ENCODE results near the gene GRIK1.

Gene GRIK1

GRCh38 chr21:29643289-29643688, 296.5 kb downstream of the GRIK1 start:
- no peak for DNase-seq (ENCODE audit: low read depth in 2 of 2)

GRCh38 chr21:29642551-29643245, 297.1 kb downstream of the GRIK1 start:
- DNase-seq (ENCODE audit: low read depth in 2 of 2) = no peak

GRCh38 chr21:29641635-29642550, 297.9 kb downstream of the GRIK1 start:
- DNase-seq (ENCODE audit: low read depth in 2 of 2) = no peak

- DNase-seq (ENCODE audit: low read depth in 2 of 2) = no peak
Measured at GRCh38 chr21:29641001-29641634, 298.7 kb downstream of the GRIK1 start.

GRCh38 chr21:29640080-29640508, 299.7 kb downstream of the GRIK1 start:
- no peak for DNase-seq (ENCODE audit: low read depth in 2 of 2)

GRCh38 chr21:29639366-29640079, 300.3 kb downstream of the GRIK1 start:
- no peak for DNase-seq (ENCODE audit: low read depth in 2 of 2)

GRCh38 chr21:29638761-29639327, 301.0 kb downstream of the GRIK1 start:
- DNase-seq (ENCODE audit: low read depth in 2 of 2) = no peak

GRCh38 chr21:29638138-29638537, 301.7 kb downstream of the GRIK1 start:
- no peak for DNase-seq (ENCODE audit: low read depth in 2 of 2)

- DNase-seq (ENCODE audit: low read depth in 2 of 2) = no peak
Measured at GRCh38 chr21:29637553-29637952, 302.2 kb downstream of the GRIK1 start.

- DNase-seq (ENCODE audit: low read depth in 2 of 2) = no peak
Measured at GRCh38 chr21:29637134-29637533, 302.7 kb downstream of the GRIK1 start.

GRCh38 chr21:29634418-29634817, 305.4 kb downstream of the GRIK1 start:
- DNase-seq (ENCODE audit: low read depth in 2 of 2) = no peak

GRCh38 chr21:29633756-29634155, 306.0 kb downstream of the GRIK1 start:
- DNase-seq (ENCODE audit: low read depth in 2 of 2) = no peak

GRCh38 chr21:29630441-29630840, 309.4 kb downstream of the GRIK1 start:
- no peak for DNase-seq (ENCODE audit: low read depth in 2 of 2)

- DNase-seq (ENCODE audit: low read depth in 2 of 2) = no peak
Measured at GRCh38 chr21:29627905-29628304, 311.9 kb downstream of the GRIK1 start.

- no peak for DNase-seq (ENCODE audit: low read depth in 2 of 2)
Measured at GRCh38 chr21:29626801-29627470, 312.9 kb downstream of the GRIK1 start.

GRCh38 chr21:29625990-29626389, 313.8 kb downstream of the GRIK1 start:
- no peak for DNase-seq (ENCODE audit: low read depth in 2 of 2)

GRCh38 chr21:29624776-29625175, 315.0 kb downstream of the GRIK1 start:
- DNase-seq (ENCODE audit: low read depth in 2 of 2) = no peak

GRCh38 chr21:29621525-29621924, 318.3 kb downstream of the GRIK1 start:
- no peak for DNase-seq (ENCODE audit: low read depth in 2 of 2)

GRCh38 chr21:29616209-29616751, 323.5 kb downstream of the GRIK1 start:
- no peak for DNase-seq (ENCODE audit: low read depth in 2 of 2)

- DNase-seq (ENCODE audit: low read depth in 2 of 2) = no peak
Measured at GRCh38 chr21:29613877-29614276, 325.9 kb downstream of the GRIK1 start.

- DNase-seq (ENCODE audit: low read depth in 2 of 2) = no peak
Measured at GRCh38 chr21:29613021-29613420, 326.8 kb downstream of the GRIK1 start.
